Posterior cingulate gyrus (tissue), 11 donors: ENCODE results near the gene SKOR1.

Experiments
- DNase-seq, 10 donors: peaks; one replicate each; pipeline versions ENCODE4 v3.0.0 to v3.0.0-alpha.2; 2020 to 2021; ENCODE audit warnings: mixed read lengths in 3 of 10
- intact Hi-C: fragments of 100-400 bp; cut with DNase I; formaldehyde crosslinking; loops from one replicate; pipeline ENCODE4 v1.15.1; 2023

Gene SKOR1

DNA sequence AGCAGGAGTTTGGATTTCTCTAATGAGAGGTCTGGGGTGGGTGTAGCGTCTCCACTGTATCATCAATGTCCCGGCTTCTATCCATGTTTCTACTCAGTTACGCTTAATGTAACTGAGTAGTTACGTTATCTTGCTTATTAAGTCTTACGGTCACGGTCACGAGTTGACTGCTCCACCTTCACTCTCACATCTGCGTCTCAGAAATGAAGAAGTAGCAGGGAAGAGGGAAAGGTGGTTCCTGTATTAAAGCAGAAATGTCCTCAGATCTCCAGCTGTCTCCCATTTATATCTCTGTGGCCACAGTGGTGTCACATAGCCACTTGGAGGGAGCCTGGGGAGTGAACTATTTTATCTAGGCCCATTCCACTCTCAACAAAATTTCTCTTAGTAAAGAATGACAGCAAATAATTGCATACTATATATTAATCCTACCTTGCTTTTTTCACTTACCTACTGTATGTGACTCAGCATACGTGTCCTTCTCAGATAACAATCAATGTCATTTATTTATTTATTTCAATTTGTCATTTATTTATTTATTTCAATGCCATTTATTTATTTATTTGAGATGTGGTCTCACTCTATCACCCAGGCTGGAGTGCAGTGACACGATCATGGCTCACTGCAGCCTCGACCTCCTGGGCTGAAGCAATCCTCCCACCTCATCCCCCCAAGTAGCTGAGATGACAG lies 54.3 kb downstream of the SKOR1 start:
- intact Hi-C loops, result no loop called here
- DNase-seq, result no peak

DNA sequence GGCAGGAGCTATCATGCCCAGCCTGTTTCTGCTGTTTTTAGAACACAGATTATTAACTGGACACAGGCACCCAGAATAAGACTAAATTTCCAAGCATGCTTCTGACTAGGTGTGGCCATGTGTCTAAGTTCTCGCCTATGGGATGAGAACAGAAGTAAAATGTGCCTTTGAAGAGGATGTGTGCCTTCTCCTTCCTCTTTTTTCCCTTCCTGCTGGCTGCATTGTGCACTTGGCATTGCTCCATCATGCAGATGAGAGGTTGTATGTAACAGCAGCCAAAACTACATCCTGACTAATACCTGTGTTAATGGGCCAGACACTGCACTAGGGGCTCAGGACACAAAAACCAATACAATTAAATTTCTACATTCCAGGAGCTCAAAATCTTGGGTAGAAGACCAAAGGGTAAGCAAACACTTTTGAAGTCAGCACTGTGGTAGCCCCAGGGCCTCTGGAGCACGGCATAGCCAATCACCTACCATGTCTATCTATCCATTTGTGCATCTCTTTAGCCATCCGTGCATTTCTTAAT lies 55.4 kb downstream of the SKOR1 start:
- DNase-seq, result no peak
- intact Hi-C loops, result no loop called here

- no peak for DNase-seq
- intact Hi-C loops, result no loop called here
Measured at GRCh38 chr15:67882487-67883233, 57.4 kb downstream of the SKOR1 start.

GRCh38 chr15:67883234-67883773 lies 58.0 kb downstream of the SKOR1 start:
- intact Hi-C loops, result no loop called here
- no peak for DNase-seq

- intact Hi-C loops, result no loop called here
- DNase-seq, result no peak
Measured at GRCh38 chr15:67884009-67884408, 58.7 kb downstream of the SKOR1 start.
